Lung (tissue), 13 donors: ENCODE results near the gene DNASE1L1. TPM values are rescaled to one million over a fixed set of nuclear protein-coding genes. Genes with fewer than 3 reads are reported as not detected.

Source experiments
- ATAC-seq: fragments of 200-7000 bp; cut with Tn5 transposase; one replicate; pipeline ENCODE4 v1.9.1; 2020; ENCODE audit warnings: moderate number of reproducible peaks; ENCODE audit not compliant: insufficient read depth, low FRiP score
- DNase-seq, 3 donors: peaks; one replicate each; pipeline ENCODE4 v3.0.0-alpha.2; 2013 to 2017
- H3K27ac ChIP-seq, 2 donors: one replicate each; pipeline ENCODE4 v1.5.1; 2013; ENCODE audit warnings: mild to moderate bottlenecking in 2 of 2, moderate library complexity in 2 of 2, control low read depth in 1 of 2, inconsistent platforms in 1 of 2, low read depth in 1 of 2, low read length in 1 of 2
- H3K27me3 ChIP-seq, 3 donors: one replicate each; pipeline ENCODE4 v1.5.1; 2013; ENCODE audit warnings: low read length in 2 of 3; ENCODE audit not compliant: control insufficient read depth in 3 of 3, insufficient read depth in 3 of 3
- H3K36me3 ChIP-seq, 4 donors: one replicate each; pipeline ENCODE4 v1.5.1; 2013; ENCODE audit warnings: low read length in 4 of 4, mild to moderate bottlenecking in 1 of 4, moderate library complexity in 1 of 4; ENCODE audit not compliant: control insufficient read depth in 4 of 4, insufficient read depth in 4 of 4
- H3K4me1 ChIP-seq, 5 donors: one replicate each; pipeline ENCODE4 v1.5.1; 2013; ENCODE audit warnings: low read length in 5 of 5, mild to moderate bottlenecking in 2 of 5, moderate library complexity in 1 of 5; ENCODE audit not compliant: control insufficient read depth in 5 of 5, insufficient read depth in 5 of 5
- H3K4me3 ChIP-seq: one replicate; pipeline ENCODE4 v1.5.1; 2013; ENCODE audit warnings: mild to moderate bottlenecking, control low read depth, moderate library complexity
- H3K9ac ChIP-seq, 2 donors: one replicate each; pipeline ENCODE4 v1.5.1; 2013; ENCODE audit warnings: low read length in 2 of 2, control low read depth in 1 of 2; ENCODE audit not compliant: insufficient read depth in 1 of 2
- H3K9me3 ChIP-seq, 4 donors: one replicate each; pipeline ENCODE4 v1.5.1; 2013; ENCODE audit warnings: low read length in 3 of 4, mild to moderate bottlenecking in 1 of 4, moderate library complexity in 1 of 4; ENCODE audit not compliant: control insufficient read depth in 4 of 4, insufficient read depth in 3 of 4
- CTCF ChIP-seq: IDR thresholded peaks from 2 replicates; pipeline ENCODE4 v1.5.1; 2012; ENCODE audit warnings: mild to moderate bottlenecking; ENCODE audit errors: control extremely low read depth, extremely low read depth
- WGBS, 2 donors: extraction: QIAGEN DNeasy Blood & Tissue Kit; methylation state at CpG; one replicate each; pipeline ENCODE4 v1.1.7; 2013; 5-methylcytosine and 5-hydroxymethylcytosine counted together
- polyA plus RNA-seq, 2 donors: library from polyadenylated mRNA; stranded (reverse); fragments of 200-250 nt; gene quantifications; one replicate each; pipeline ENCODE4 v1.2.1, GENCODE V29; 2013
- small RNA-seq: library from RNA; depleted of rRNA; stranded (forward); fragments of <200 nt; gene quantifications from one replicate; pipeline ENCODE3, GENCODE V24; 2014; ENCODE audit warnings: low replicate concordance
- total RNA-seq, 2 donors: library from RNA; depleted of rRNA in 1 of 2; stranded (reverse); fragments of >200 nt in 1 of 2; gene quantifications; one replicate each; pipeline ENCODE4 v1.2.1, GENCODE V29; 2014 to 2021
- donor health status: control.
- donor health status: control.
- donor health status: Bipolar disorder and iron deficiency.
- donor health status: healthy.
- donor health status: DM: yes; HTN: yes; CAD: no.

The DNASE1L1 gene
- total and polyA plus RNA-seq, 4 donors, result 12.5 to 52.3 (median 34.6) TPM

DNA sequence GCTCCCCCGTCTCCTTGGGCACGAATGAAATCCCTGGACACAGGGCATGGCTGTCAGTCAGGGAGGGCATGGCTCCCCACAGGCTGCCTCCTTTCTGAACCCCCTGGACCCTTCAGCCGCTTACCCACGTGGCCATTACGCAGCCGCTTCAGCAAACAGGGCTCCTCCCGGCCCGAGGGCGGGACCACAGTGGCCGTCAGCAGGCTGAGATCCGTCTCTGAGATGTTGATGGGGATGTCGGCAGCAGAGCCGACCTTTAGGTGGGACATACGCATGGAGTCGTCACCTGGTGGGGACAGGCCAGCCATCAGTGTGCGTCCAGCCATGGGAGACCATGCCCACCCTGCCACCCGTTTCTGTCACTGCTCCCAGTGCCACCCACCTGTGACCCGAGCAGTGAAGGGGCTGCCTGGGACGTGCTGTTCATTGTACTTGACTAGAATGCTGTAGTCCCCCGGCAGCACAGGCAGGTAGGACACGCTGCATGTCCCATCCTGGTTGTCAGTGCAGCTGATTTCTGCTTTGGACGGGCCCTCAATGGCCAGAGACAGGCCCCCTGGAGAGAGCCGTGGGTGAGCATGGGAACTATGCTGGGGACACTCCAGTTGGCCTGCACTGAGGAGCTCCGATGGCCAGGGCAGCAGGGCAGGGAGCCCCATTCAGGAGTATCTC, 55.7 kb downstream of the DNASE1L1 start:
- Histone ChIP-seq H3K27ac (no peak overlapping the region), H3K36me3 (peaks cover 16 to 79% (median 36%) of the 10 kb centered on the region in 4 donors), H3K27me3 (no peaks in the 10 kb centered on the region), H3K9ac (no peak overlapping the region), H3K4me1 (no peaks in the 10 kb centered on the region), H3K4me3 (no peak overlapping the region), H3K9me3 (peaks cover 0 to 2% (median 0%) of the 10 kb centered on the region in 4 donors)
- ATAC-seq (no peak), DNase-seq (no peak)
- TF ChIP-seq CTCF, result no peak
- WGBS, 2 donors, result 88 to 92% methylated on average over 24 of the region's 24 CpGs

GRCh38 chrX:154352466-154352865, 56.6 kb downstream of the DNASE1L1 start:
- TF ChIP-seq CTCF, result no peak
- Histone ChIP-seq H3K36me3 (peaks cover 9 to 73% (median 34%) of the 10 kb centered on the region in 4 donors), H3K4me1 (no peaks in the 10 kb centered on the region), H3K9me3 (peaks cover 0 to 2% (median 0%) of the 10 kb centered on the region in 4 donors), H3K4me3 (no peak overlapping the region), H3K9ac (no peak overlapping the region), H3K27ac (no peak overlapping the region), H3K27me3 (no peaks in the 10 kb centered on the region)
- ATAC-seq, result no peak
- DNase-seq, result no peak
- 85 to 88% methylated on average over 12 to 13 of the region's 13 CpGs for WGBS, 2 donors

- Histone ChIP-seq H3K9me3 (no peaks in the 10 kb centered on the region), H3K27me3 (no peaks in the 10 kb centered on the region), H3K4me1 (peaks cover 0 to 3% (median 0%) of the 10 kb centered on the region in 5 donors), H3K4me3 (no peak overlapping the region), H3K36me3 (peaks cover 7 to 70% (median 31%) of the 10 kb centered on the region in 4 donors), H3K9ac (no peak overlapping the region), H3K27ac (peak overlapping the region in 1 of 2 donors; percentile 9)
- WGBS, 2 donors, result 77 to 93% methylated on average over 14 of the region's 14 CpGs
- ATAC-seq (no peak), DNase-seq (no peak)
- TF ChIP-seq CTCF, result no peak
These were observed 57.0 kb downstream of the DNASE1L1 start for GRCh38 chrX:154352012-154352401.

Small RNAs within 50 kb of the gene (small RNA-seq; reads per million reads assigned to genes)
- 0.08 reads per million for gene MIR6858
- not detected for gene SNORA70

Other genes with a start within 250 kb of the DNASE1L1 start
- not detected for gene OPN1MW, start 226.7 kb downstream of the DNASE1L1 start, total RNA-seq
- not detected for gene OPN1MW, start 226.7 kb downstream of the DNASE1L1 start, polyA plus RNA-seq
- gene OPN1MW2, start 189.5 kb downstream of the DNASE1L1 start, total RNA-seq, result not detected
- gene OPN1MW2, start 189.5 kb downstream of the DNASE1L1 start, polyA plus RNA-seq, result not detected
- not detected for gene OPN1MW3, start 151.7 kb downstream of the DNASE1L1 start, total RNA-seq
- not detected for gene OPN1MW3, start 151.7 kb downstream of the DNASE1L1 start, polyA plus RNA-seq
- gene TEX28, start 114.1 kb downstream of the DNASE1L1 start, total RNA-seq, result not detected
- under 1 TPM in 1 of 2 donors, not detected in 1; 0.02 TPM for gene TEX28, start 114.1 kb downstream of the DNASE1L1 start, polyA plus RNA-seq
- gene TKTL1, start 113.5 kb downstream of the DNASE1L1 start, total RNA-seq, result 1 to 10 TPM in 1 of 2 donors, under 1 TPM in 1; 0.18 to 1.5 TPM
- under 1 TPM in 1 of 2 donors, not detected in 1; 0.54 TPM for gene TKTL1, start 113.5 kb downstream of the DNASE1L1 start, polyA plus RNA-seq
- 1,000 to 10,000 TPM in 1 of 2 donors, 100 to 1,000 TPM in 1; 602 to 1,802 TPM for gene FLNA, start 34.6 kb downstream of the DNASE1L1 start, total RNA-seq
- gene FLNA, start 34.6 kb downstream of the DNASE1L1 start, polyA plus RNA-seq, result 100 to 1,000 TPM; 645 to 783 TPM
- gene EMD, start 30.0 kb downstream of the DNASE1L1 start, total RNA-seq, result 10 to 100 TPM; 33.0 to 66.9 TPM
- 100 to 1,000 TPM in 1 of 2 donors, 10 to 100 TPM in 1; 82.7 to 108 TPM for gene EMD, start 30.0 kb downstream of the DNASE1L1 start, polyA plus RNA-seq
- gene RPL10, start 10.9 kb downstream of the DNASE1L1 start, total RNA-seq, result 1,000 to 10,000 TPM; 2,479 to 3,133 TPM
- 1,000 to 10,000 TPM; 4,111 to 4,258 TPM for gene RPL10, start 10.9 kb downstream of the DNASE1L1 start, polyA plus RNA-seq
- 10 to 100 TPM; 28.4 to 48.9 TPM for gene TAFAZZIN, start 2.3 kb upstream of the DNASE1L1 start, total RNA-seq
- gene TAFAZZIN, start 2.3 kb upstream of the DNASE1L1 start, polyA plus RNA-seq, result 10 to 100 TPM; 39.7 to 61.2 TPM
- 100 to 1,000 TPM in 1 of 2 donors, 10 to 100 TPM in 1; 73.7 to 142 TPM for gene ATP6AP1, start 19.4 kb upstream of the DNASE1L1 start, total RNA-seq
- gene ATP6AP1, start 19.4 kb upstream of the DNASE1L1 start, polyA plus RNA-seq, result 100 to 1,000 TPM in 1 of 2 donors, 10 to 100 TPM in 1; 84.1 to 220 TPM
- gene GDI1, start 27.9 kb upstream of the DNASE1L1 start, total RNA-seq, result 100 to 1,000 TPM in 1 of 2 donors, 10 to 100 TPM in 1; 64.0 to 116 TPM
- 100 to 1,000 TPM; 116 to 130 TPM for gene GDI1, start 27.9 kb upstream of the DNASE1L1 start, polyA plus RNA-seq
- 10 to 100 TPM; 23.4 to 74.4 TPM for gene FAM50A, start 34.9 kb upstream of the DNASE1L1 start, total RNA-seq
- 100 to 1,000 TPM; 106 to 202 TPM for gene FAM50A, start 34.9 kb upstream of the DNASE1L1 start, polyA plus RNA-seq
- 10 to 100 TPM; 17.3 to 61.1 TPM for gene PLXNA3, start 49.0 kb upstream of the DNASE1L1 start, total RNA-seq
- 10 to 100 TPM; 10.2 to 16.1 TPM for gene PLXNA3, start 49.0 kb upstream of the DNASE1L1 start, polyA plus RNA-seq
- 10 to 100 TPM; 10.3 to 26.4 TPM for gene LAGE3, start 70.0 kb upstream of the DNASE1L1 start, total RNA-seq
- gene LAGE3, start 70.0 kb upstream of the DNASE1L1 start, polyA plus RNA-seq, result 10 to 100 TPM; 21.5 to 32.0 TPM
- 10 to 100 TPM; 22.9 to 38.2 TPM for gene UBL4A, start 77.4 kb upstream of the DNASE1L1 start, total RNA-seq
- 10 to 100 TPM; 21.3 to 39.6 TPM for gene UBL4A, start 77.4 kb upstream of the DNASE1L1 start, polyA plus RNA-seq
- gene SLC10A3, start 81.4 kb upstream of the DNASE1L1 start, total RNA-seq, result 10 to 100 TPM; 11.1 to 30.9 TPM
- gene SLC10A3, start 81.4 kb upstream of the DNASE1L1 start, polyA plus RNA-seq, result 10 to 100 TPM; 27.3 to 33.0 TPM
- gene FAM3A, start 107.0 kb upstream of the DNASE1L1 start, total RNA-seq, result 10 to 100 TPM; 21.5 to 48.6 TPM
- 10 to 100 TPM; 43.9 to 61.2 TPM for gene FAM3A, start 107.0 kb upstream of the DNASE1L1 start, polyA plus RNA-seq
- 100 to 1,000 TPM in 1 of 2 donors, 10 to 100 TPM in 1; 24.3 to 106 TPM for gene G6PD, start 137.6 kb upstream of the DNASE1L1 start, total RNA-seq
- gene G6PD, start 137.6 kb upstream of the DNASE1L1 start, polyA plus RNA-seq, result 10 to 100 TPM; 55.4 to 75.6 TPM
- gene IKBKG, start 138.4 kb upstream of the DNASE1L1 start, total RNA-seq, result 10 to 100 TPM; 12.0 to 58.3 TPM
- gene IKBKG, start 138.4 kb upstream of the DNASE1L1 start, polyA plus RNA-seq, result 10 to 100 TPM; 23.1 to 49.6 TPM
- not detected for gene CTAG1A, start 175.9 kb upstream of the DNASE1L1 start, total RNA-seq
- not detected for gene CTAG1A, start 175.9 kb upstream of the DNASE1L1 start, polyA plus RNA-seq
- gene CTAG1B, start 210.0 kb upstream of the DNASE1L1 start, total RNA-seq, result not detected
- gene CTAG1B, start 210.0 kb upstream of the DNASE1L1 start, polyA plus RNA-seq, result not detected
- not detected for gene CTAG2, start 244.3 kb upstream of the DNASE1L1 start, total RNA-seq
- gene CTAG2, start 244.3 kb upstream of the DNASE1L1 start, polyA plus RNA-seq, result 1 to 10 TPM in 1 of 2 donors, not detected in 1; 4.9 TPM